Activated naive CD8-positive, alpha-beta T cell treated with anti-CD3 and anti-CD28 coated beads for 36 hours (primary cell): ENCODE results near the gene KRTAP5-3. TPM values are rescaled to one million over a fixed set of nuclear protein-coding genes. Genes with fewer than 3 reads are reported as not detected.
"Not testable (repeated sequence)": the region's sequence is repeated elsewhere in the genome, so short reads cannot be mapped to it uniquely, and the experiment has no call there.

ENCODE experiments used
- DNase-seq: peaks from one replicate; pipeline ENCODE4 v3.0.0; 2021
- H3K27ac Mint-ChIP-seq: one replicate; pipeline ENCODE4 v1.8.0; 2022; ENCODE audit warnings: mild to moderate bottlenecking, moderate library complexity, mixed read lengths
- H3K27me3 Mint-ChIP-seq: one replicate; pipeline ENCODE4 v1.8.0; 2022; ENCODE audit warnings: mild to moderate bottlenecking, mixed read lengths
- H3K36me3 Mint-ChIP-seq: one replicate; pipeline ENCODE4 v1.8.0; 2021; ENCODE audit warnings: mild to moderate bottlenecking, mixed read lengths
- H3K4me1 Mint-ChIP-seq: one replicate; pipeline ENCODE4 v1.8.0; 2021; ENCODE audit warnings: mixed read lengths
- H3K4me3 Mint-ChIP-seq: one replicate; pipeline ENCODE4 v1.8.0; 2022; ENCODE audit warnings: mild to moderate bottlenecking, moderate library complexity, mixed read lengths
- H3K9me3 Mint-ChIP-seq: one replicate; pipeline ENCODE4 v1.8.0; 2022; ENCODE audit warnings: mixed read lengths
- total RNA-seq, 2 experiments: library from RNA; stranded (reverse); gene quantifications; one replicate each; pipeline ENCODE4 v1.2.3, GENCODE V29; 2021

KRTAP5-3 gene
- total RNA-seq, 2 experiments from 2014 or later = not detected

DNA sequence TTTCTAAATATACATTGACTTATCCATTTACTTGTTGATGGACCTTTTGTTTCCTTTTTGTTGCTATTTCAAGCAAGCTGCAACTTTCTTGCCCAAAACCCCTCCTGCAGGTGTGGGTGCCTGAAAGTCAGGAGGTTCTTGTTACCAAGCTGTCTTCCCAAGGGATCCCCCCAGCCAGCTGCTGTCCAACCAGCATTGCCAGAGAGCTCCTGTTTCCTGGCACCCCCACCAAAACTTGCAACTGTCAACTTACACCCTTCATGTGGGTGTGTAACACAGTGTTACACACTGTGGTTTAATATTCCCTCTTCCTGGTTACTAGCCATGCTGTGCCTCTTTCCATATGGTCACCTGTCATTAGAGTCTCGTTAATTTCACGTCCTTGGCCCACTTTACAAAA, 21.6 kb downstream of the KRTAP5-3 start:
- H3K4me1 Mint-ChIP-seq = peaks cover 13% of the 10 kb centered on the region
- no peak overlapping the region for H3K4me3 Mint-ChIP-seq
- no peak for DNase-seq
- H3K27me3 Mint-ChIP-seq = peaks cover 42% of the 10 kb centered on the region
- H3K36me3 Mint-ChIP-seq = peaks cover 5% of the 10 kb centered on the region
- no peak overlapping the region for H3K27ac Mint-ChIP-seq
- peaks cover 6% of the 10 kb centered on the region for H3K9me3 Mint-ChIP-seq

DNA sequence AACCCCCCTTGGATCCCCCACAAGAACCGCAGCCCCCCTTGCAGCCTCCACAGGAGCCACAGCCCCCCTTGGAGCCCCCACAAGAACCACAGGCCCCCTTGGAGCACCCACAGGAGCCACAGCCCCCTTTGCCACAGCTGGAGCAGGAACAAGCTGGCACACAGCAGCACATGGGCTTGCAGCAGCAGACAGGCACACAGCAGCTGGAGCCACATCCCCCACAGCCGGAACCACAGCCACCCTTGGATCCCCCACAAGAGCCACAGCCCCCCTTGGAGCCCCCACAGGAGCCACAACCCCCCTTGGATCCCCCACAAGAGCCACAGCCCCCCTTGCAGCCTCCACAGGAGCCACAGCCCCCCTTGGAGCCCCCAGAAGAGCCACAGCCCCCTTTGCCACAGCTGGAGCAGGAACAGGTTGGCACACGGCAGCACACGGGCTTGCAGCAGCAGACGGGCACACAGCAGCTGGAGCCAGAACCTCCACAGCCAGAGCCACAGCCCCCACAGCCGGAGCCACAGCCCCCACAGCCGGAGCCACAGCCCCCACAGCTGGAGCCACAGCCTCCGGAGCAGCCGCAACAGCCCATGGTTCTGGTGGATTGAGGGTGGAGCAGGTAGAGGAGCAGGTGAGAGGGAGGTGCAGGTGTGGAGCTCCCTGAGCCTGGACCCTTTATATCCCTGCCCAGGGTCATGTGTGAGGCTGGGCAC, 23.4 kb downstream of the KRTAP5-3 start, which contains the start of gene KRTAP5-1:
KRTAP5-1 (minus strand) TSS at position 623 of the 710 bp plus-strand sequence; CDS start at position 589, 34 bp downstream.
- Mint-ChIP-seq H3K27me3 (peaks cover 39% of the 10 kb centered on the region), H3K4me1 (peaks cover 13% of the 10 kb centered on the region)
- not testable (repeated sequence) for H3K9me3 Mint-ChIP-seq, DNase-seq, H3K36me3 Mint-ChIP-seq, H3K4me3 Mint-ChIP-seq, H3K27ac Mint-ChIP-seq

DNA sequence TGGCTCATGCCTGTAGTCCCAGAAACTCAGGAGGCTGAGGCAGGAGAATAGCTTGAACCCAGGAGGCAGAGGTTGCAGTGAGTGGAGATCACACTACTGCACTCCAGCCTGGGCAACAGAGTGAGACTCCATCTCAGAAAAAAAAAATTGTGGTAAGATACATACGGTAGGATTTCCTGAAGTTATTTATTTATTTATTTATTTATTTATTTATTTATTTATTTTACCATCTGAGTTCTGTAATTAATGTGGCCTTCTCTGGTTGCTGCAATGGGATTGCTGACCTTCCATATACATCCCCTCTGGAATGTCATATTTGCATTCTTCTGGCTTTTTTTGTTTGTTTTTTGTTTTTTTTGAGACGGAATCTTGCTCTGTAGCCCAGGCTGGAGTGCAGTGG, 25.4 kb downstream of the KRTAP5-3 start:
- not testable (repeated sequence) for H3K9me3 Mint-ChIP-seq, H3K27ac Mint-ChIP-seq, H3K4me3 Mint-ChIP-seq, H3K4me1 Mint-ChIP-seq, H3K36me3 Mint-ChIP-seq, DNase-seq
- H3K27me3 Mint-ChIP-seq = peaks cover 29% of the 10 kb centered on the region

DNA sequence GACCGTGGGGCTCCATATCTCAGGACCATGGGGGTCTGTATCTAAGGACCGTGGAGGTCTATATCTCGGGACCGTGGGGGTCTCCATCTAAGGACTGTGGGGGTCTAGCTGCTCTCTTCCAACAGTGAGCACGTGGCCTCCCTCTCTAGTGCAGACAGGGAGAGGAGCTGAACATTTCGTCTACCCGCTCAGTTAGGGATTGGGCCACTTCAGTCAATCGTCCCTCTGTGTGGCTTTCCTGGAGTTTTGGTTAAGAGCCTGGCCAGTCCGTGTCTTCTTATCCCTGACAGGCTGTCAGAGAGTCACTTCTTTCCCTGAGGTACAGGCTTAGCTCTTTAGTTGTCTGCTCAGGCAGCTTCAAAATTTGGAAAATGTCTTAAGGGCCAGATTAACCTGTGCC, 26.3 kb downstream of the KRTAP5-3 start:
- Mint-ChIP-seq H3K27ac (no peak overlapping the region), H3K27me3 (peaks cover 27% of the 10 kb centered on the region), H3K4me3 (no peak overlapping the region), H3K4me1 (peaks cover 7% of the 10 kb centered on the region), H3K36me3 (no peaks in the 10 kb centered on the region), H3K9me3 (peaks cover 5% of the 10 kb centered on the region)
- no peak for DNase-seq

DNA sequence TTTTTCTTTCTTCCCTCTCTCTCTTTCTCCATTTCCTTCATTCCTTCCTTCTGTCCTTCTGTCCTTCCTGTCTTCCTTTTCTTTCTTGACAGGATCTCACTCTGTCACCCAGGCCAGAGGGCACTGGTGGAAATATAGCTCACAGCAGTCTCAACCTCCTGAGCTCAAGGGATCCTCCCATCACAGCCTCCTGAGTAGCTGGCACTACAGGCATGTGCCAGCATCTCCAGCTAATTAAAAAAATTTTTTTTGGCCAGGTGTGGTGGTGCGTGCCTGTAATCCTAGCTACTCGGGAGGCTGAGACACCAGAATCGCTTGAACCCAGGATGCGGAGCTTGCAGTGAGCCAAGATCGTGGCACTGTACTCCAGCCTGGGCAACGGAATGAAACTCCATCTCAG, 31.4 kb downstream of the KRTAP5-3 start:
- no peak overlapping the region for H3K27ac Mint-ChIP-seq
- peaks cover 15% of the 10 kb centered on the region for H3K27me3 Mint-ChIP-seq
- no peak overlapping the region for H3K4me3 Mint-ChIP-seq
- no peak for DNase-seq
- peaks cover 5% of the 10 kb centered on the region for H3K9me3 Mint-ChIP-seq
- peaks cover 8% of the 10 kb centered on the region for H3K4me1 Mint-ChIP-seq
- no peaks in the 10 kb centered on the region for H3K36me3 Mint-ChIP-seq

DNA sequence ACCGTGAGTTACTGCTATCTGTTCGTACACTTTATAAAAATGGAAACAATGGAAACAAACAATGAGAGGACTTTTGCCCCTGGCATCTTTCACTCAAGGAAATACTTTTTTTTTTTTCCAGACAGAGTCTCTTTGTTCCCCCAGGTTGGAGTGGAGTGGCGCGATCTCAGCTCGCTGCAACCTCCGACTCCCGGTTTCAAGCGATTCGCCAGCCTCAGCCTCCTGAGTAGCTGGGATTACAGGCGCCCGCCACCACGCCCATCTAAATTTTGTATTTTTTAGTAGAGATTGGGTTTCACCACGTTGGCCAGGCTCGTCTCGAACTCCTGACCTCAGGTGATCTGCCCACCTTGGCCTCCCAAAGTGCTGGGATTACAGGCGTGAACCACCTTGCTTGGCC, 32.5 kb downstream of the KRTAP5-3 start:
- not testable (repeated sequence) for H3K4me1 Mint-ChIP-seq, H3K9me3 Mint-ChIP-seq, H3K27ac Mint-ChIP-seq, H3K4me3 Mint-ChIP-seq, DNase-seq, H3K36me3 Mint-ChIP-seq
- peaks cover 15% of the 10 kb centered on the region for H3K27me3 Mint-ChIP-seq

DNA sequence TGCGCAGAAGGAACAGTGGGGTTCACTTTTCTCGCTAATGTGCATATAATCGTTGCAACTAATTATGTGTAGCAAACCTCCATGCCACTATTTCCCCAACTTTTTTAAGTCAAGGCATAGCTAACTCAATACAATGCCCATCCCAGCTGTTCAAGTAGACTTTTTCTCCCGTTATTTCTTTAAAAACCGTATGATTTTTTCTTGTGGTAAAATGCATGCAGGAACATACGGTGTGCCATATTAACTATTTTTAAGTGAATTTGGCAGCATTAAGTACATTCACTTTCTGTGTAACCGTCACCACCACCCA, 33.4 kb downstream of the KRTAP5-3 start:
- Mint-ChIP-seq H3K4me3 (no peak overlapping the region), H3K9me3 (peaks cover 5% of the 10 kb centered on the region), H3K36me3 (no peaks in the 10 kb centered on the region), H3K4me1 (peaks cover 15% of the 10 kb centered on the region), H3K27ac (no peak overlapping the region), H3K27me3 (peaks cover 15% of the 10 kb centered on the region)
- DNase-seq = no peak

DNA sequence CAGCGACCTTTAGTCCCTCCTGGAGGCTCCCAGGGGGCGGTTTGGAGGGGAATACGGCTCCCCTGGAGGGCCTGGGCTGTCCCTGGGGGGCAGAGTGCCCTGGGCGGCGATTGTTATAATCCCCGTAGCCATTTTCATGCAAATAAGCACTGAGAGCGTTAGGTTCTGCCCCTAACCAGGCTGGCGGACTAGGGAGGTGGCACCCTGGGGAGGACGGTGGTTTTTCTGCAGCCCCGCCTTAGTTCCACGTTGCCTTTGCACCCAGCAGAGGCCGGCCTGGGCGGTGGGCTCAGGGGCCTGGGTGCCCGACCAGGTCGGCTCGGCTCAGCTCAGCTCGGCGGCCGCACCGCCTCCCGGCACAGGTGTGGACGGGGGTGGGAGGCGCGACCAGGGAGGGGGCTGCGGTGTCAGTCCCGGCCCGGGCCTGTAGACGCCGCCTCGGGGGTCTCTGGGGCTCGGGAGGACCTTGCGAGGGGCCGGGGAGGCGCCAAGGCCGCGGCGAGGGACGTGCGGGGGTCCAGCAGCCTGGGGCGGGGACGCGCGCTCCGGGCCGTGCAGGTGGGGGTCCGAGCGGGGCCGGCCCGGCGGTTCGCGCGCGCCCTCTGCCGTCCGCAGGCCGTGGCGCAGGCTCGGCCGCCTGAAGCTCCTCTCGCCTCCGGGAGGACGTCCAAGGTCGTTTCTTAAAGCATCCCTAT, 33.9 kb downstream of the KRTAP5-3 start:
- Mint-ChIP-seq H3K4me3 (peak overlapping the region; percentile 18), H3K36me3 (no peaks in the 10 kb centered on the region), H3K27me3 (peaks cover 15% of the 10 kb centered on the region), H3K9me3 (peaks cover 5% of the 10 kb centered on the region), H3K4me1 (peaks cover 15% of the 10 kb centered on the region), H3K27ac (no peak overlapping the region)
- DNase-seq = peak; percentile 69

DNA sequence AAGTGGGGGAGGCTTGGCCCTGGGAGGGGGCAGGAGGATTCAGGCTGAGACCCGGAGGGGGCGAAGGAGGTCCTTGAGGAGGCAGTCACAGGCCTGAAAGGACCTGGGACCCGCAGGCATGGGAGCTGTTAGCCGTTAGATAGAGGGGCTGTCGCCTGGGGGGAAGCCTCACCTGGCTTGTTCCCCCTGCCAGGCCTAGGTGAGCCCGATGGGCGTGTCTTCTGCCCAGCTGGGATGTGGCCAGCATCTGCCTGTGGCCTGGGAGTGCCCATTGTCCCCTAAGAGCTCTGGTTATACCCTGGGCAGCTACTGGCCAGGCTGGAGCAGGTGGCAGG, 34.4 kb downstream of the KRTAP5-3 start:
- H3K9me3 Mint-ChIP-seq = peaks cover 5% of the 10 kb centered on the region
- no peak for DNase-seq
- H3K4me1 Mint-ChIP-seq = peaks cover 15% of the 10 kb centered on the region
- H3K27me3 Mint-ChIP-seq = peaks cover 15% of the 10 kb centered on the region
- H3K27ac Mint-ChIP-seq = no peak overlapping the region
- H3K4me3 Mint-ChIP-seq = no peak overlapping the region
- H3K36me3 Mint-ChIP-seq = no peaks in the 10 kb centered on the region

DNA sequence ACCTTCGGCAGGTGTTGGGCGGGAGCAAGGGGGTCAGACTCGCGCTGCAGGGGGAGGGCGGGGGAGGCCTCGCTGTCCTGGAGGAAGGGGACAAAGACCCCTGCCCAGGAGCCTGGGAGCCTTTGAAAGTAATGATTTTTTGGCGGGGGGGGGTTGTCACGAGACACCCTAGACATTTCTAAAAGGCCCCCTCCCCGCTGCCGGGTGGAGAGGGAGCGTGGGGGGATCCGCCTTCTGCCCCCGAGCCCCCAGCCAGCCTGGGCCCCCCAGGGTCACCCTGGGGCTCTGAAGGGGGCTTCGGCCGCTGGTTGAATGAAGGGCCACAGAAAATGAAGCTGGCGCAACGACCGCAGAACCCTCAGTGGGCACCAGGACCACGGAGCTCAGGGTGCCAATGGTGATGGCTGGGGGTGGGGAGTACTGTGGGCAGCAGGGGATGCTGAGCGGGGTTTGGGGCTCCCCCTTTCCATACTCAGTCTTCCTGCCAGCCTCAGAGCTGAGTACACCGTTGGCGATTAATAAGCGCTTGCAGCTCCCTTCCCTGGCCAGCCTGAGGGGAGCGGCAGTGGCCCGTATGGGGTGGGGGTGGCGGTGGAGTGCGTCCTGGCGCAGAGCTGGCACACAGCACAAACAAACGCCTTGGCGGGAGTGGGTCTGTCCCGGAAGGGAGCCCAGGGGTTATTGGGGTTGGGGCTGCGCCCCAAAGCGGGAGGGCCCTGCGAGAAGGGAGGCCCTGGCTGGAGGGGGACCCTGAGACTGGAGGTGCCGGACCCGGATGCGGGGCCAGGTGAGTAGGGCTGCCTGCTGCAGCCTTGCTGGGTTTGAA, 35.0 kb downstream of the KRTAP5-3 start:
- Mint-ChIP-seq H3K4me3 (peak overlapping the region; percentile 45), H3K36me3 (no peaks in the 10 kb centered on the region), H3K27me3 (peaks cover 15% of the 10 kb centered on the region), H3K4me1 (peaks cover 15% of the 10 kb centered on the region), H3K9me3 (no peaks in the 10 kb centered on the region), H3K27ac (no peak overlapping the region)
- DNase-seq = no peak

DNA sequence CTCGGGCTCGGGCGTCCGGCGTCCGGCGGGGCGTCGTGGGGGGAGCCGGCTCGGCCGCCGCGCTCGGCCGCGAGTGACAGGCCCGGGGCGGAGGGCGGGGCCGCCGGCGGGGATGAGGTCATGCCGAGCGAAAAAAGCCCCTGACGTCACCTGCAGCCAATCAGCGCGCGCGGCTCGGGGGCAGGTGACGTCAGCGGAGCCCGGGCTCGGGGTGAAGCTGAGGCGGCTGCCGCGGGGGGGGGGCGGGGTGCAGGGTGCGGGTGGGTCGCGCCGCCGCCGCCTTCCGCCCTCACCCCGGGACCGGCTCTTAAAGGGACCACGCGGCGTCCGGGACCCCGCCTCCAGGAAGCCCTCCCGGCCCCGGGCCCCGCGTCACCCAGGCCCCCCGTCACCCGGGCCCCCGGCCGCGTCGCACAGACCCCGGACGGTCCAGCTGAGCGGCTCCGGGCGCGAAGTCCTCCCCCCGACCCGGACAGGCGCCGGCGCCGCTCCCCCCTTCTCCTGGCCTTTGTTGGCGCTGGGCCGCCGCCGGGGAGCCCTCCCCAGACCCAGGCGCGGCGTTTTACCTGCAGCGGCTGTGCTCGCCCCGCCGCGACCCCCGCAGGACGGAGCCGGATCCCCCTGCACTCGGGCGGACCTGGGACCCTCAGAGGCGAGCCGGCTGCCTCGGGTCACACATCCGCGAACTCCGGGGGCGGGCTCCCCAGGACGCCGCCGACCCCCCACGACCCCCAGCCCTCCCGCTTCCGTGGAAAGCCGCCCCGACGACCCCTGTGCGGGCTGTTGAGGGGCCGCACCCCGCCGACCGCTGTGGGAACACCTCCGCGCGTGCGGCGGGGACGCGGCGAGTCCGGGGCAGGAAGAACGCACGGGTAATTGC, 35.8 kb downstream of the KRTAP5-3 start, which contains the start of gene DUSP8:
DUSP8 (minus strand) TSS at position 75 of the 880 bp plus-strand sequence. CDS start 6,445 bp downstream, outside the sequence.
- peaks cover 15% of the 10 kb centered on the region for H3K27me3 Mint-ChIP-seq
- no peak within 1 kb of the TSS for H3K27ac Mint-ChIP-seq
- DNase-seq = peak; percentile 93
- no peaks in the 10 kb centered on the region for H3K36me3 Mint-ChIP-seq
- peaks cover 15% of the 10 kb centered on the region for H3K4me1 Mint-ChIP-seq
- peak within 1 kb of the TSS; percentile 45 for H3K4me3 Mint-ChIP-seq
- H3K9me3 Mint-ChIP-seq = no peaks in the 10 kb centered on the region

DNA sequence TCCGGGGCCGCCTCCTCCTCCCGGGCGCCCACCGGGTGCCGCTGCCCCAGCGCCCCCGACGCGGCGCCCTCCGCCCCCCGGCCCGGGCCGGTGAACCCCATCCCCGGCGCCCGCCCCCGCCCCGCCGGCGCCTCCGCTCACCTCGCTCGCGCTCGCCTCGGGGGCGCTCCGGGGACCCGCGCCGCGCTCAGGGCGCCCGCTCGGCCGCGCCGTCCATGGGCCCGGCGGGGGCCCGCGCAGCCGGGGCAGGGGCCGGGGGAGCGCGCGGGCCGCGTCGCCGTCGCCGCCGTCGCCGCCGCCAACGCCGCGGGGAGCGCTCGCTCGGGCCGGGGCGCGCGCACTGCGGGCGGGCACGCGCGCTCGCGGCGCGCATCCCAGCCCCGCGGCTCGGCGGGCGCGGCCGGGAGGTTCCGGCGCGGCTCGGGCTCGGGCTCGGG, 36.5 kb downstream of the KRTAP5-3 start:
- Mint-ChIP-seq H3K4me3 (no peak overlapping the region), H3K27me3 (peaks cover 15% of the 10 kb centered on the region), H3K4me1 (peaks cover 15% of the 10 kb centered on the region), H3K36me3 (no peaks in the 10 kb centered on the region), H3K9me3 (no peaks in the 10 kb centered on the region), H3K27ac (no peak overlapping the region)
- DNase-seq = no peak

DNA sequence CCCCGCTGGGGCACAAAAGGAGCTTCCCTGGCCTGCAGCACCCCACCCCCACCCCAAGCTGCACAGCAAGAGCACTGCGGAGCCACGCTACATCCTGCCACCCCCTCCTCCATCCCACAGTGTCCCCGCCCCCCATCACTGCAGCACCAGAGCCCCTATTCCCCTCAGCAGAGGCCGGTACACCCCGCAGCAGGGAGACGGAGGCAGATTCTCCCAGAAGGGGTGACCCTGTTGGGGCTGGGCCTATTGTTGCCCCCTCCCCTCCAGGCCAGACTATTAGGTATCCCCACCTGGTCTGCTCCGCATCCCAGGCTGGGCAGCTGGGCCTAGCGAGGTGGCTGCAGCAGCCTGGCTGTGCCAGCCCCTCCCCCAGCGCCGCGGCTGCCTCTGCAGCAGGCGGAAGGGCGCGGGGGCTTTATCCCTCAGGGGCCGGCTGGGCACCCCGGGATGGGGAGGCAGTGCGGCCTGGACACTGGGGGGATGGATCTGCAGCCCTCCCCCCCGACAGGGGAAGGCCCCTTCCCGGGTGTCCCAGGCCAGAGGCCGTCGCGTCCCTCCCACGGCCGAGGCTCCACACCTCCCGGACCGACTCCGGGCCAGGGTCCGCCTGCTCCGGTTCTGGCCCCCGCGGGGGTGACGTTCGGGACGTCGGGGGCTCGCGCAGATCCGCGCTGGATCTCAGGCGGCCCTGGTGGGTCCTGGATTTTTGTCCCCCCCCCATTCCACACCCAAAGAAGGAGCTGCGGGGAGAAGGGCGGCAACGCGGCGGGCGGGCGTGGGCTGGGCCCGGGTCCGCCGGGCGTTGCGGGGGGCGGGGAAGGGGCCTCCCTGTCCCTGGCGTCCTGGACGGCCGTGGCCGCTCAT, 37.1 kb downstream of the KRTAP5-3 start:
- no peak for DNase-seq
- Mint-ChIP-seq H3K4me1 (peaks cover 15% of the 10 kb centered on the region), H3K27me3 (peaks cover 15% of the 10 kb centered on the region), H3K36me3 (no peaks in the 10 kb centered on the region), H3K4me3 (peak overlapping the region; percentile 51), H3K9me3 (no peaks in the 10 kb centered on the region), H3K27ac (no peak overlapping the region)

DNA sequence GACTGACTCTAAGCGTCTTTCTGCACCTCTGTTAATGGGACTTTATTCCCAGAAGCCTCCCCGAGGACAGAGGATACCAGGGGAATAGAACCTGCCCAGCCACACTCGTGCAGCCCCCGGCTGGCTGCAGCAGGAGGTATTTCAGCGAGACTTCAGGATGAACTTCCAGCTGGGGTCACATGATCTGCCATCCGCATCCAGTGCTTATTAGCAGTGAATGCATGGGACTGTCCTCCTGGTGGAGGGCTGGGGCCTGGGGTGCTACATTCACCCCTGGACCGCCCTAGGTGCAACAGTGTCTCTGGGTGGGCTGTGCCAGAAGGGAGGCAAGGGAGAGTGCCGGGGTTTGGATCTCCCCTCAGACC, 37.8 kb downstream of the KRTAP5-3 start:
- Mint-ChIP-seq H3K4me1 (peaks cover 15% of the 10 kb centered on the region), H3K4me3 (peak overlapping the region; percentile 51), H3K9me3 (no peaks in the 10 kb centered on the region), H3K27ac (no peak overlapping the region), H3K36me3 (no peaks in the 10 kb centered on the region), H3K27me3 (peaks cover 14% of the 10 kb centered on the region)
- DNase-seq = no peak
